Measurements from ENCODE around the gene WWC2. TPM values are rescaled to one million over a fixed set of nuclear protein-coding genes. Genes with fewer than 3 reads are reported as not detected.

WWC2 gene
- total and polyA plus RNA-seq, 2 experiments from 2014 or later = 50.5 to 74.2 TPM

DNA sequence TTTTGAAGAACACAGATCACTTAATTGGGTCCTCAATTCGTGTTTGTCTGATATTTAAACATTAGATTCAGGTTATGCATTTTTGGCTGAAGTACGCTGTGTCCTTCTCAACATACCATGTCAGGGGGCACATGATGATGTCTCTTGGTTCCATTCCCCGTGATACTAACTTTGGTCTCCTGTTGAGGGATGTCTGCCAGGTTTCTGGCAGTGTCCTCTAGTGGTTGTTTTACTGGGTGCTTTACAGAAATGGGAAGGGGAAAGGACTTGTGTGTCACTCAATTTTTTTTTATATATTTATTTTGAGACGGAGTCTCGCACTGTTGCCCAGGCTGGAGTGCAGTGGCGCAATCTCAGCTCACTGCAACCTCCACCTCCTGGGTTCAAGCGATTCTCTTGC lies 58.2 kb downstream of the WWC2 start:
- no peaks in the 10 kb centered on the region for H3K9me3 Mint-ChIP-seq
- ATAC-seq (no peak), DNase-seq (ENCODE audit: low spot score) (peak; percentile 34)
- peaks cover 47% of the 10 kb centered on the region for H4K20me1 ChIP-seq (replicated peaks; ENCODE audit: insufficient read depth)
- no peak overlapping the region for H3K27ac ChIP-seq (ENCODE audit: low read depth)
- H3K4me2 ChIP-seq = no peak overlapping the region
- peaks cover 57% of the 10 kb centered on the region for H3K4me1 Mint-ChIP-seq
- peaks cover 100% of the 10 kb centered on the region for H3K79me2 ChIP-seq (replicated peaks; ENCODE audit: insufficient read depth)
- no peaks in the 10 kb centered on the region for H3K9me2 ChIP-seq (ENCODE audit: insufficient read depth)
- no peak for TF ChIP-seq POLR2AphosphoS5 (IDR thresholded peaks at IDR 0.05; ENCODE audit: low read depth)
- TF ChIP-seq, protein P1, sequence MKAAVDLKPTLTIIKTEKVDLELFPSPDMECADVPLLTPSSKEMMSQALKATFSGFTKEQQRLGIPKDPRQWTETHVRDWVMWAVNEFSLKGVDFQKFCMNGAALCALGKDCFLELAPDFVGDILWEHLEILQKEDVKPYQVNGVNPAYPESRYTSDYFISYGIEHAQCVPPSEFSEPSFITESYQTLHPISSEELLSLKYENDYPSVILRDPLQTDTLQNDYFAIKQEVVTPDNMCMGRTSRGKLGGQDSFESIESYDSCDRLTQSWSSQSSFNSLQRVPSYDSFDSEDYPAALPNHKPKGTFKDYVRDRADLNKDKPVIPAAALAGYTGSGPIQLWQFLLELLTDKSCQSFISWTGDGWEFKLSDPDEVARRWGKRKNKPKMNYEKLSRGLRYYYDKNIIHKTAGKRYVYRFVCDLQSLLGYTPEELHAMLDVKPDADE (IDR thresholded peaks at IDR 0.05) = no peak
- TF ChIP-seq EZH2 (IDR thresholded peaks at IDR 0.05; ENCODE audit: low read depth, unreplicated experiment) = no peak
- no peak for TF ChIP-seq STAT1 (IDR thresholded peaks at IDR 0.05; ENCODE audit: unreplicated experiment)
- no peak for TF ChIP-seq JUNB (IDR thresholded peaks at IDR 0.05; ENCODE audit: unreplicated experiment)
- no peak for TF ChIP-seq ZNF114 (CRISPR knock-in tag; IDR thresholded peaks at IDR 0.05)
- TF ChIP-seq ZNF462 (CRISPR knock-in tag; IDR thresholded peaks at IDR 0.05) = no peak
- TF ChIP-seq CTCF (conservative IDR thresholded peaks at IDR 0.05; ENCODE audit: low read depth in 2 of 2) = peak; percentile 41 to 42
- no peak overlapping the region for H2AFZ ChIP-seq
- peaks cover 47% of the 10 kb centered on the region for H3K4me1 ChIP-seq (ENCODE audit: insufficient read depth)
- peaks cover 10% of the 10 kb centered on the region; the same call in 2 of the 3 replicates for H3K36me3 Mint-ChIP-seq (ENCODE audit: low read depth)
- H3K36me3 ChIP-seq (ENCODE audit: insufficient read depth) = no peaks in the 10 kb centered on the region
- H3K4me3 Mint-ChIP-seq = no peak overlapping the region
- H3K4me3 ChIP-seq = no peak overlapping the region
- 0 out of 2 replicates have a peak, but pooled peaks cover 3% of the 10 kb centered on the region for H3F3A ChIP-seq (replicated peaks; ENCODE audit: low read depth)
- no peaks in the 10 kb centered on the region for H3K27me3 ChIP-seq (ENCODE audit: insufficient read depth)
- no peak overlapping the region for H3K27ac Mint-ChIP-seq
- H3K27me3 Mint-ChIP-seq (ENCODE audit: insufficient read depth, low read depth, poor library complexity) = peaks cover 1% of the 10 kb centered on the region
